Mesendoderm (in vitro differentiated cells): ENCODE data around the gene ECT2L.

ENCODE experiments used
- DNase-seq: peaks from one replicate; pipeline ENCODE4 v3.0.0; 2013
- H2AK5ac ChIP-seq: 2 replicates; pipeline ENCODE4 v1.6.1; 2013; ENCODE audit warnings: low read length, inconsistent platforms
- H2BK120ac ChIP-seq: 2 replicates; pipeline ENCODE4 v1.6.1; 2013; ENCODE audit warnings: low read depth, mild to moderate bottlenecking, low read length, moderate library complexity, mixed read lengths
- H2BK15ac ChIP-seq: replicated peaks from 2 replicates; pipeline ENCODE4 v1.6.1; 2013; ENCODE audit warnings: low read depth, mild to moderate bottlenecking, moderate library complexity
- H2BK5ac ChIP-seq: 2 replicates; pipeline ENCODE4 v1.6.1; 2013; ENCODE audit warnings: low read length, inconsistent platforms
- H3K18ac ChIP-seq: 2 replicates; pipeline ENCODE4 v1.6.1; 2013; ENCODE audit warnings: mild to moderate bottlenecking, low read length, mixed read lengths
- H3K23ac ChIP-seq: one replicate; pipeline ENCODE4 v1.6.1; 2013; ENCODE audit warnings: low read length
- H3K27ac ChIP-seq: 2 replicates; pipeline ENCODE4 v1.5.1; 2013; ENCODE audit warnings: low read depth, mild to moderate bottlenecking, inconsistent platforms, low read length, moderate library complexity
- H3K27me3 ChIP-seq: 2 replicates; pipeline ENCODE4 v1.6.1; 2013; ENCODE audit warnings: low read length, control low read depth, mild to moderate bottlenecking, inconsistent platforms; ENCODE audit not compliant: insufficient read depth, poor library complexity
- H3K36me3 ChIP-seq: 2 replicates; pipeline ENCODE4 v1.6.1; 2013; ENCODE audit warnings: low read length, inconsistent platforms; ENCODE audit not compliant: control insufficient read depth, insufficient read depth
- H3K4ac ChIP-seq: one replicate; pipeline ENCODE4 v1.6.1; 2013; ENCODE audit warnings: low read depth, mild to moderate bottlenecking, low read length, moderate library complexity
- H3K4me1 ChIP-seq: 2 replicates; pipeline ENCODE4 v1.6.1; 2013; ENCODE audit warnings: low read depth, low read length, inconsistent platforms; ENCODE audit not compliant: control insufficient read depth
- H3K4me2 ChIP-seq: 2 replicates; pipeline ENCODE4 v1.6.1; 2013; ENCODE audit warnings: low read length
- H3K4me3 ChIP-seq: 2 replicates; pipeline ENCODE4 v1.5.1; 2013; ENCODE audit warnings: mild to moderate bottlenecking, low read length
- H3K56ac ChIP-seq: one replicate; pipeline ENCODE4 v1.6.1; 2013; ENCODE audit warnings: low read length
- H3K79me1 ChIP-seq: 2 replicates; pipeline ENCODE4 v1.6.1; 2013; ENCODE audit warnings: low read length, inconsistent platforms
- H3K79me2 ChIP-seq: 2 replicates; pipeline ENCODE4 v1.6.1; 2013; ENCODE audit warnings: mild to moderate bottlenecking, low read length; ENCODE audit not compliant: control insufficient read depth, insufficient read depth
- H3K9ac ChIP-seq: 2 replicates; pipeline ENCODE4 v1.6.1; 2013; ENCODE audit warnings: low read length, inconsistent platforms
- H4K5ac ChIP-seq: one replicate; pipeline ENCODE4 v1.6.1; 2013; ENCODE audit warnings: low read length
- H4K8ac ChIP-seq: one replicate; pipeline ENCODE4 v1.6.1; 2013; ENCODE audit warnings: low read depth, mild to moderate bottlenecking, control low read depth, low read length, moderate library complexity
- WGBS: extraction: QIAGEN DNeasy Blood & Tissue Kit; methylation state at CpG from one replicate; pipeline ENCODE4 v1.1.7; 2013; ENCODE audit warnings: low lambda C conversion rate, missing lambda C conversion rate; ENCODE audit not compliant: insufficient coverage; ENCODE audit errors: extremely low coverage; 5-methylcytosine and 5-hydroxymethylcytosine counted together

The ECT2L gene

DNA sequence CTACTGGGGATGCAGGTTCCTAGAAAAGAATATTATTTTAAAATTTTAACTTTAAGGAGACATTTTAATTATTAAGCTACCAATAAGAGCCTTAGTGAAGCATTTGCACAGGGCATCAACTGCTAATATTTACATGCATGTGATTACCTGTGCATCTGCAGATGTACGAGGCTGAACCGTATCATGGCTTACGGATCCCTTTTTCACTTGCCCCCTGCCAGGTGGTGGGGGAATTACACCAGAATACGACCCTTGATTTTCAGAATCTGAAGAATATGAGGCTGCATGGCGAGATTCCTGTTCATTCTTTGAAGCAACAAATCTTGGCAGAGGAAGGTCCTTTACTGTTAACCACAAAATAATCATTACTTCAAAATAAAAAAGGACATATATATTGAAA, 149.5 kb downstream of the ECT2L start:
- H3K27ac ChIP-seq: no peak overlapping the region
- no CpG with 5 or more reads among the region's 5 CpGs for WGBS
- DNase-seq: peak; percentile 65

DNA sequence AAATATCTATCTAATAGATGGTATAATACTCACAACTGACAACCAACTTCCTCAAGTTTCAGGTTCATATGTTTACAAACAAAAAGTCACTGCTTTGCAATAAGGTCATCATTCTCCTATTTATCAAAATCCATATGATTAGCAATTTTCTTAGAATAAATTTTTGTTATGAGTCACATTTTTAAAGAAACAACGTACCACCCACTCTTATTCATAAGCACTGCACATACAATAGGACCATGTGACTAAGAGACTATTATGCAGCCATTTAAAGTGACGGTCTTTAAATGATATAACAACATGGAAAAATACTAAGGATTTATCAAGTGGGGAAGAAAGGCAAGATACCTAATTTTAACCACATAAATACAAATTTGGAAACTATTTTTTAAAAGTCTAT, 152.1 kb downstream of the ECT2L start:
- H3K4me3 ChIP-seq: no peak overlapping the region
- H3K4me2 ChIP-seq: no peak overlapping the region
- H3K79me1 ChIP-seq: no peaks in the 10 kb centered on the region
- no peak overlapping the region for H2BK15ac ChIP-seq
- H4K8ac ChIP-seq: no peak overlapping the region
- no peaks in the 10 kb centered on the region for H3K36me3 ChIP-seq
- no peaks in the 10 kb centered on the region for H3K4me1 ChIP-seq
- H3K79me2 ChIP-seq: peaks cover 3% of the 10 kb centered on the region
- H2BK5ac ChIP-seq: no peak overlapping the region
- no peak overlapping the region for H3K4ac ChIP-seq
- H3K27me3 ChIP-seq: no peaks in the 10 kb centered on the region
- no peak overlapping the region for H3K18ac ChIP-seq
- H2AK5ac ChIP-seq: no peak overlapping the region
- no peak overlapping the region for H3K27ac ChIP-seq
- no CpG with 5 or more reads among the region's 2 CpGs for WGBS
- H2BK120ac ChIP-seq: no peak overlapping the region
- H3K9ac ChIP-seq: no peak overlapping the region
- no peak overlapping the region for H4K5ac ChIP-seq
- no peak overlapping the region for H3K23ac ChIP-seq
- no peak for DNase-seq
- H3K56ac ChIP-seq: no peak overlapping the region

More for the DNA sequence above, 149.5 kb downstream of the ECT2L start:
- Histone ChIP-seq H3K27me3 (no peaks in the 10 kb centered on the region), H3K4me2 (no peak overlapping the region), H2AK5ac (no peak overlapping the region), H3K4ac (peak overlapping the region; percentile 22), H4K5ac (no peak overlapping the region), H3K4me3 (no peak overlapping the region), H3K4me1 (no peaks in the 10 kb centered on the region), H3K56ac (no peak overlapping the region), H3K23ac (no peak overlapping the region), H2BK15ac (no peak overlapping the region), H3K18ac (peak overlapping the region; percentile 21), H4K8ac (no peak overlapping the region), H3K36me3 (no peaks in the 10 kb centered on the region), H2BK120ac (no peak overlapping the region), H3K9ac (no peak overlapping the region), H3K79me2 (no peaks in the 10 kb centered on the region), H3K79me1 (no peaks in the 10 kb centered on the region), H2BK5ac (no peak overlapping the region)

DNA sequence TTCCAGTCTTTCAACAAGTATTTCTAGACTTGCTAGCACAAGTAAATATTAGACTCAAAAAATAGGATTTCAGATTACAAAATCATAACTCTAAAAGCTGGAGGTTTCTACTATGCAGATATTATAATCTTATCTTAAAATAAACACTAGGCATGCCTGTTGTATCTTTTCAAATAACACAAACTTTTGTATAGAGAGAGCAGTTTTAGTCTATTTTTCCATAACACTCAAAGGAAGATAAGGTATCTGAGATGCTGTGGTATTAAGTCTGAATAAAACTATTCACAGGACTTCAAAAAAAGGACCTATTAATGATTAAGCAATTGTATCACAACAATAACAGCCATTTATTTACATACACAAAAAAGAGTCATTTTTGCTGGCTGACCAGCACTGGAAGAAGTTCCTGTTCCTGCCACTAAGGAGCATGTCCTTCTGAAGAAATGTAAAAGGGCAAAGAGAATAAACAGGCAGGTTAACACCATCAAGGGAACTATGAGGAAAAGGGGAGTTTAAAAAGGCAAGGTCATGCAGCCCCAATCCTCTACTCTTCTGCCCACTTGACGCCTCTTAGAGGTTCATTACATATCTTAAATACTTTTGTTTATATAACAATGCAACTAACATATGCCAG, 152.8 kb downstream of the ECT2L start:
- no CpG with 5 or more reads among the region's 1 CpG for WGBS
- H3K4ac ChIP-seq: no peak overlapping the region
- no peak overlapping the region for H4K5ac ChIP-seq
- H3K9ac ChIP-seq: no peak overlapping the region
- H3K56ac ChIP-seq: no peak overlapping the region
- H3K27ac ChIP-seq: no peak overlapping the region
- no peaks in the 10 kb centered on the region for H3K36me3 ChIP-seq
- peak; percentile 45 for DNase-seq
- no peak overlapping the region for H3K23ac ChIP-seq
- no peak overlapping the region for H2AK5ac ChIP-seq
- H3K4me3 ChIP-seq: no peak overlapping the region
- peaks cover 3% of the 10 kb centered on the region for H3K79me2 ChIP-seq
- no peaks in the 10 kb centered on the region for H3K4me1 ChIP-seq
- no peaks in the 10 kb centered on the region for H3K79me1 ChIP-seq
- H3K4me2 ChIP-seq: no peak overlapping the region
- H4K8ac ChIP-seq: no peak overlapping the region
- no peaks in the 10 kb centered on the region for H3K27me3 ChIP-seq
- H3K18ac ChIP-seq: no peak overlapping the region
- no peak overlapping the region for H2BK120ac ChIP-seq
- no peak overlapping the region for H2BK15ac ChIP-seq
- H2BK5ac ChIP-seq: no peak overlapping the region

DNA sequence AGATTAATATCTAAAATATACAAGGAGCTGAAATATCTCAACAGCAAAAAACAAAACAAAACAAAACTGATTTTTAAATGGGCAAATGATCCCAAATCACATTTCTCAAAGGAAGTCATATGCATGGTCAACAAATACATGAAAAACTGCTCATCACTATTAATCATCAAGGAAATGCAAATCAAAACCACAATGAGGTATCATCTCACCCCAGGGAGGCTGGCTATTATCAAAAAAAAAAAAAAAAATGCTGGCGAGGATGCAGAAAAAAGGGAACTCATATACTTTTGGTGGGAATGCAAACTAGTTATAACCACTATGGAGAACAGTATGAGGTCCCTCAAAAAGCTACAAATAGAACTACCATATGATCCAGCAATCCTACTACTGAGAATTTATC, 157.6 kb downstream of the ECT2L start:
- no peak overlapping the region for H2BK15ac ChIP-seq
- no peaks in the 10 kb centered on the region for H3K36me3 ChIP-seq
- no peak overlapping the region for H4K5ac ChIP-seq
- H3K23ac ChIP-seq: no peak overlapping the region
- H3K56ac ChIP-seq: no peak overlapping the region
- H3K27me3 ChIP-seq: no peaks in the 10 kb centered on the region
- no peak overlapping the region for H4K8ac ChIP-seq
- no peak overlapping the region for H3K4me3 ChIP-seq
- H3K79me2 ChIP-seq: peaks cover 14% of the 10 kb centered on the region
- WGBS: no CpG with 5 or more reads among the region's 1 CpG
- no peak overlapping the region for H2BK5ac ChIP-seq
- H3K4me1 ChIP-seq: no peaks in the 10 kb centered on the region
- H3K79me1 ChIP-seq: no peaks in the 10 kb centered on the region
- H3K4ac ChIP-seq: no peak overlapping the region
- H3K9ac ChIP-seq: no peak overlapping the region
- H2BK120ac ChIP-seq: no peak overlapping the region
- no peak overlapping the region for H2AK5ac ChIP-seq
- DNase-seq: no peak
- no peak overlapping the region for H3K27ac ChIP-seq
- H3K18ac ChIP-seq: no peak overlapping the region
- H3K4me2 ChIP-seq: no peak overlapping the region
